ENCODE measurements around the gene OFD1.

The OFD1 gene

DNA sequence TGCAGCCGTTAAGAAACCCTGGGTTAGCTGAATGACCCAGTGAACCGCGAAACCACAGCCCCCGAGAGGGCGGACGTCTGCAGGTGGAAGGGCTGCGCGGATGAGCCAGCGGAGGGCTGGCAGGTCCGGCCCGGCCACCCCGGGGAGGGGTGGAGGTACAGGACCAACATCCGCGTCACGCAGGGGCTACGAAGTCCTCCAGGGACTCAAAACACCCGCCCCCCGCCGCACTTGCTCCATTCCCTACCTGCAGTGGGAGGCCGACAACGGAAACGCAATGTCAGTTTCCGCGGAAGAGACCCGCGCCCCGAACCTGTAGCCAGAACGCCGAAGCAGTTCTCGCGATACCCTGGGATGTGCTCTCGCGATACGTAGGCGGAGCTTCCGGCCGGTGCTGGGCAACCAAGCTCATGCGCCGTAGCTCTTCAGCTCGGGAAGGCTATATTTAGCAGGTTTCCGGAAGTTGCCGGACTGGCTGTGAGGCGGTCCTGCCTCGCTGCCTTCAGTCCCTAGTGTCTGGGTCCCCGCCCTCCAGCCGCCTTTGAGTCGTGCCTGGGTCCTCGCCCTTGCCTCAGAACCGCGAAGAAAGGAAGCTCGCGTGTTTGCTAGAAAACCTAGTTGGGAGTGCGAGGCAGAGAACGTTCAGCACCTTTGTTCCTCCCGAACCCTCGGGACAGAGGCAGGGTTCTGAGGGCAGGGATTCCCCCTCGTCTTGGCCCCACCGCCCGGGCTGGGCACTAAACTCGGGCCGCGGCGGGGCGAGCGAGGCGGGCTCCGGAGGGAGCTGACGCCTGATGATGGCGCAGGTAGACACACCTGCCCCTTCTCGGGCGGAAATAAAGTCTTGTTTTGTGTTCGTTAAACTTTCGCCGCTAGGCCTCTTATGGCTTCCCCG lies at the start of gene OFD1, which contains the start of gene TRAPPC2:
TSS of gene OFD1 (plus strand) at position 471 of the 895 bp plus-strand sequence. CDS start at position 795, 324 bp downstream.
TSS of gene TRAPPC2 (minus strand) at position 343 of the 895 bp plus-strand sequence. CDS start 14,657 bp downstream, outside the sequence.
- DNase-seq (ENCODE audit: low spot score), result peak; percentile 95

- DNase-seq (ENCODE audit: low spot score), result peak; percentile 9
Measured at GRCh38 chrX:13685126-13685763, 49.3 kb upstream of the OFD1 start.

DNA sequence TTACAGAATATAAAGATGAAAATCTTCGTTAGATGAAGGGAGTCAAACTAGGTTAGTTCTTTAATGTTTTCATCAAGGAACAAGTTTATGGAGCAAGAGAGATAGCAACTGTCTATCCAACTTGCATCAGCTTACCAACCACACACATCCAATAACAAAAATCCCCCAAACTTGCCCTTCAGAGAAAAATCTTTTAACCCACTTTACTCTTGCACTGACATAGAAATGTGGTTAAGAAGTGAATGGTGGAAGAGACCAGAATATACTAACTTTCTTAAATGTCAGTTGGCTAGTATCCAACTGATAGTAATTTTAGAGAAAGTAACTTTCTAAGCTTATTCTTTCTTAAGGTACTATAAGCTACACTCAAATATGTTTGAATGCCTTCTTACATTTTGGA lies 47.3 kb upstream of the OFD1 start:
- DNase-seq (ENCODE audit: low spot score), result no peak

- no peak for DNase-seq (ENCODE audit: low spot score)
Measured at GRCh38 chrX:13688384-13688957, 46.1 kb upstream of the OFD1 start.

DNA sequence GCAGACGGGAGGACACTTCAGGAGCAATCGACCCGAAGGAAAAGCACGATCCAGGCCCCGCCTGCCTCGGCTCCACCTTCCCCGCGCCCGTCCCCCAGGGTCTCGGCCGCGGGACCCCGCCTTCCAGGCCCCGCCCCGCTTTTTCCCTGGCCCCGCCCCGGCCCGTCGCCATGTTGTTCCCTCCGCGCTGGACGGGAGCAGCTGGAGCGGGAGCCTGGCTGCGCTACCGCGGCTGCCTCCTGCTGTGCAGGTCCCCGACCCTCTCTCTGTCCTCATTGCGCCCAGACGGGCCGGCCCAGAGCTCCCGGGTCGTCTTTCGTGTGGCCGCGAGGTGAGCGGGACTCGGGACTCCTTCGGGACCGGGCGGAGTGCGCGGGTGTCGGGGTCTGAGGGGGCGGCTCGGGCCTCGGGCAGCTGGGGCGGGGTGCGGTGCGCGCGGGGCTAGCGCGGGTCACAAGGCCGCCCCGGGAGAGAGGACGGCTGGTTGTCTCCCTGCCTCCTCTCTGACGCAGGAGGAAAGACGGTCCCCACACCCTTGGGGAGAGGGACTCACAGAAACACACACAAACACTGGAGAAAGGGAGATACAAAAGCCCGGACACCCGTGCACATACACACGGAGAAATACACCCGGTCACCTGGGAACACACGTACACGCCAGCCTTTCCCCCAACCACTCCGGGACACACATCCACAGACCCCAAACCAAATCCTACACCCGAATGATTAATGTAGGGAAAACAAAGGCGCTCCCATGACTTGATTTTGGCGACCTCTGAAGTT lies 45.4 kb upstream of the OFD1 start, which contains the start of gene RAB9A:
TSS of gene RAB9A (plus strand) at position 171 of the 783 bp plus-strand sequence. CDS start 19,619 bp downstream, outside the sequence.
- peak; percentile 92 for DNase-seq (ENCODE audit: low spot score)

DNA sequence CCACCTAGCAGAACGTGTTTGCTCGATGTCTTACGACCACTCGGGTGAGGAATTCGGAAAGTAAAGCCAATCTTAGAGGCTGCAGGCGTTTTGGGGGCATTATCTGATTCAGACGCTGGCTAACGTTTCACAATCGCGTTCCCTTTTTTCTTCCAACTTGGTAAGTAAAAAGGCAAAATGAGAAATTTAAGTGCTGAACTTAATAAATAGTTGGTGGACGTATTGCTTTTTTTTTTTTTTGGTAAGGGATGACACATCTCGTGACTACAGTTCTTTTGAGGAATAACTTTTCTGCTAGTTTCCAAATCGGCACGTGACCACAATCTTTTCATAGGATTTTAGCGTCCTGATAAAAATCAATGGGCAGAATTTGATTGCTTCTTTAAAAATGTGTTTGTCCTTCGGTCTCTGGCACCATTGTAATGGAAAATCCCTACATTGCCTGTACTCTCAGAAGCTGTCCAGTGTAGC lies 44.8 kb upstream of the OFD1 start:
- DNase-seq (ENCODE audit: low spot score), result peak; percentile 15

GRCh38 chrX:13690836-13691235 lies 43.7 kb upstream of the OFD1 start:
- no peak for DNase-seq (ENCODE audit: low spot score)

GRCh38 chrX:13691841-13692371 lies 42.6 kb upstream of the OFD1 start:
- no peak for DNase-seq (ENCODE audit: low spot score)

GRCh38 chrX:13692771-13693231 lies 41.7 kb upstream of the OFD1 start:
- DNase-seq (ENCODE audit: low spot score), result no peak

- DNase-seq (ENCODE audit: low spot score), result no peak
Measured at GRCh38 chrX:13693341-13693961, 41.1 kb upstream of the OFD1 start.

DNA sequence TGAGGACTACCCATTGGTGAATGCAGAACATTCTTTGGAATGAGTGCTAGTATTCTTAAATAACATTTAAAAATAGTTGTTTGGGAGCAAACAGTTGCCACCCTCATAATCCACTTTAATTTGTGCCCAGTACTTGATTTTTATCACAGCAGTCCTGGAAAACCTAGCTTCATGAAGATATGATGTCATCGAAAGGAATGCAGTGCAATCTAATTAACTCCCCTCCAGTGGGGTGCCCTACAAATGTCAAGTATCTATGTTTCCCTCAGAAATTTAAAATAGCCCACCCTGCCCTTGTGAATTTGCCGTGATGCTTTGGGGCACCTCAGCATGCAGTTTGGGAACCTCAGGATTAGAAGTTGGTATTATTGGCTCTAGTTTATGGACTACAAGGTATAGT lies 40.2 kb upstream of the OFD1 start:
- no peak for DNase-seq (ENCODE audit: low spot score)

DNA sequence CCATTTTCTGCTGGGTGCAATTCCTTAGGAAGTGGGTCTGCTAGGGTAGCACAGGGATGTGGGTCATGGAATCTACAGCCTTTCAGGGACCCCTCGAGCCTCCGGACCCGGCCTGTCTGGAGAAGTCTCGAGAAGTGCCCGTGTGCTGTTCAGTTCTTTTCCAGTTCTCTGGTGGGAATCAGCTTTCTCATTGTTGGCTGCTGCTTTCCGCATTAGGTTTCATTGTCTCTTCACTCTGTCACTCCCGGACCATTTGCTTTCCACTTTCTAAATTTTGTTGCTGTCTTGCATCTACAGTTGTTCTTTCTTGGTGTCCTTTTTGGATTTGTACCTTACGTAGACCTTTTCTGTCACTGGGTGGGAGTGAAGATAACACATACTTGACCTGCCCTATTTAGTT lies 39.6 kb upstream of the OFD1 start:
- no peak for DNase-seq (ENCODE audit: low spot score)

- no peak for DNase-seq (ENCODE audit: low spot score)
Measured at GRCh38 chrX:13695601-13696115, 38.9 kb upstream of the OFD1 start.

DNA sequence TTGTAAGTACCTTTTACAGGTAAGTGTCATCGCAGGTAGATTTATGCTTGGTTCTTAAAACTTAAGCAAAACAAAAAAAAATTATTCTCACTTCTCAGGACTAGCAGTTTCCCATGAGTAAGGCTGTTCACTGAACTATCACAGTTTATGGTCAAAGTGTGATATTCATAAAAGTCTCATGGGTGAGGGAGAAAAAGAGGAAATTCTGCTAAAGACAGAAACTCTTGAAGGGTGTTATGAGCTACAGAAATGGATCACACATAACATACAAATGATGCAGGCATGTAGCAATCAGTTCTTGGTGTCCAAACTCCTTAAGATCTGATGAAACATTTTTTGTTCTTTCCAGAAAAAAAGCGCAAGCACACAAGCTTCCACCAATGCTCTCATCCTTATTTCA lies 37.1 kb upstream of the OFD1 start:
- DNase-seq (ENCODE audit: low spot score), result no peak

- DNase-seq (ENCODE audit: low spot score), result no peak
Measured at GRCh38 chrX:13697976-13698375, 36.6 kb upstream of the OFD1 start.

DNA sequence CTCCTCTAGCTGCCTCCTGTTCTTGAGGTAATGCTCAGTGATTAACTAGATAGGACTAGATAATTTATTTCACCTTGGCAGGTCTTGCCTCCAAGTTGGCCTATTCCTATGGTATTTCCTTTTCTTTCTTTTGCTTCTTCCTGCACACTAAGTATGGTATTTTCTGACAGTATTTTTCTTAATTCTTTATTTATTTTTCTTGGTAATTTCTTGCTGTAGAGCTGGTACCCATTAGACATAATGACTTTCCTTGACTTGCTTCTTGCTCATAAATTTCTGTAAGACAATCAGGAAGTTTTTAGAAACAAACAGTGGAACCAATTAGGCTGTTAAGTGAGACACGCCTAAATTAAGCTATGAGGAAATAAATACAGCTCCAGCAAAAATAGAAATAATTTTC lies 36.1 kb upstream of the OFD1 start:
- DNase-seq (ENCODE audit: low spot score), result no peak

GRCh38 chrX:13699183-13699826 lies 35.2 kb upstream of the OFD1 start:
- DNase-seq (ENCODE audit: low spot score), result peak; percentile 66

DNA sequence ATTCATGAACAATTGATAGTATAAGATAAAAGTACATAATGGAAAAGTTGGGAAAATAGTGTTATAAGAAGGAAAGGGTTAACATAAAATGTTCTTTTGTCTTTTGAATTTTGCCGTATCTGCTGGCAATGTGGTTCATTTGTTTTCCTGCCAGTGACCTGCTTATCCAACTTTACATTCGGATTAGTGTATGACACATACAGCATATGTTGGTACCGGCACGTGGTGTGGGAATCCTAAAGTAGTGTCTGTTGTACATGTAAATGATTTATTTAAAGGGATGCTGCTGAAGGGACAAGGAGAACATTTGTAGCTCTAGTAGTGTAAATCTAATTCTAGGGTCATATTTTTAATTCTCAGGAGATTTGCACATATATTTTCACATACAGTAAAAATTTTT lies 34.2 kb upstream of the OFD1 start:
- DNase-seq (ENCODE audit: low spot score), result no peak

DNA sequence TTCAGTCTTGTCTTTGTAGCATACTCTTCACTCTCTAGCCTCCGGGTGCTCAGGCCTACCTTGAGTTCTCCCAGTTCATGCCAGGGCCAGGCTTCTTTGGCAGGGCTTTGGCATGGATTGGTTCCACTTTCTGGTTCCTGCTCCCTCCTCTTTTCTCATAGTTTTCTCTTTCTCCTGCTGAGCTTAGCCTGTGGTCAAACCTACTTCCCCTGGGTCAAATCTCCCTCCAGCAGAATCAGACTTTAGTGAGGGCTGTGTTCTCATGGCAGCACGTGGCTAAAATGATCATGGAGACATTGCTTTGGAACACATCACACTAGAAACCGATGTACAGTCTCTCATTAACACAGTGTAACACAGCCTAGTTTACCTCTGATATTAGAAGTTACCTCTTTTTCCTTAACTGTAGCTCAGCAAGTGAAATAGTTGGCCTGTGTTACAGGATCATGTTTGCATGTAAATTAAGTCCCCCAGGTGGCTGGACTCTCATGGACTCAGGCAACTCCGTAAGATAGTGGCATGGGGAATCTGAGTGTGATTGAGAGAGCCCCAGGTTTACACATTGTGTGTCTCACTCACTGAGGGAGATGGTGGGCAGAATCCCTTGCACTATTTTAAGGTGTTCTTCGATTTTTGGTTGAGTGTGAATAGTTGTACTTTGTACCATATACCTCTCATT lies 32.3 kb upstream of the OFD1 start:
- DNase-seq (ENCODE audit: low spot score), result no peak

DNA sequence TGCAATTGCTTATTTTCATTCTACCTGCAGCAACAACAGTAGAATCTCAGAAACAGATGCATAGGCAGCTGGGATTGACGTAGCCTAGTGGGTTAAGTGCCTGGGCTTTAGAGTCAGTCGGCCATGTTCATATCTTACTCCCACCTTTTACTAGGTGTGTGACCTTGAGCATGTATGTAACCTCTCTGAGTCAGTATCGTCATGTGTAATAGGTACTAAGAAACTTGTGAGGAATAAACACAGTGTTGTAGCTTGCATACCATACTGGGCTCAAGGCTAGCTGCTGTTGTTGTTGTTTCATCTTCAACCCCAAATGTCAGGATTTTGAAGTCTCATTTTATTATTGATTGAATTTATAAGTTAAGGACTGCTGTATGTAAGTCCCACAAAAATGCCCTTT lies 31.4 kb upstream of the OFD1 start:
- DNase-seq (ENCODE audit: low spot score), result no peak

Measured in AG20443 (cell line).